Hematopoietic multipotent progenitor cell treated with erythropoietin and hydrocortisone succinate and interleukin-3 and kit ligand, for 8 days (in vitro differentiated cells): ENCODE measurements around the gene ENTPD2.
A peak's percentile ranks its signal among the peaks of the same experiment; 100 is the strongest.

ENCODE experiments used
- DNase-seq: peaks from one replicate; pipeline ENCODE4 v3.0.0-alpha.2; 2015

ENTPD2 gene

DNA sequence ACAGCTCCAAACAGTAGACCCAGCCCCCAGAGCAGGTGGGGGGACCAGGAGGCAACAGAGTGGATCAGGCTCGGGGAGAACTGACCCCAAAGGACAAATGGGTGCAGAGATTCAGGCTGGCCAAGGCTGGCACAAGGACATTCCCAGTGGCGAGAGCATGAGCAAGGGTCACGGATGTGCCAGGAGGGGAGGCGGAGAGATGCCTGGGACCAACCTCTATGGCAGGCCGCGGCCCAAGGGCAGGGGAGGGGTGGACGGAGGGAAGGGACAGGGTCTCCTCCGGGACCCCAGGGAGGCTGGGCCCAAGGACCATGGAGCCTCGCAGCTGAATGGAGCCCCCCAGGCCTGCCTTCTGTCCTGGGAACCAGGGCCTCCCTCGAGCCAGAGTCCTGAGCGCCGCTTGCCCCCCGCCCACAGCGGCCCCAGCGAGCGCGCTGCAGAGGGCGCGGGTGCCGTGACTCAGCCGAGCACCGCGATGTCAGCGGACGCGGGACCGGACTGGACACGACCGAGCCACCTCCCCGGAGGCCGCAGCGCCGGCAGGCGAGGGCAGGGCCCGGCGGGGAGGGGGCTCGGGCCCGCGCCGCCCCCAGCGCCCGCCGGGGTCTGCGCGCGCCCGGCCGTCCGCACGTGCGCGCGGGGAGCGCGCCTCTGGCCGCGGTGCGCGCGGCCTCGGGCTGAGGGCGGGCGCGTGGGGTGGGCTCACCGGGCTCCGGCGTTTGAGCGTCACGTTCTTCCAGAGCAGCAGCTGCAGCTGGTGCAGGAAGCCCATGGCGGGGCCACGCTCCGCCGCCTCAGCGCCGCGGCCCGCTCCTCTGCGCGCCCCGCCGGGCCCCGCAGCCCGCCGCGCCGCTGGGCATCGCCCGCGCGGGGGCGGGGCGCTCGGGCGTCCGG is 26.2 kb downstream of the ENTPD2 start, which contains the start of gene ABCA2:
TSS of gene ABCA2 (minus strand) at position 869 of the 894 bp plus-strand sequence. CDS start at position 772, 97 bp downstream.
- no peak for DNase-seq

DNA sequence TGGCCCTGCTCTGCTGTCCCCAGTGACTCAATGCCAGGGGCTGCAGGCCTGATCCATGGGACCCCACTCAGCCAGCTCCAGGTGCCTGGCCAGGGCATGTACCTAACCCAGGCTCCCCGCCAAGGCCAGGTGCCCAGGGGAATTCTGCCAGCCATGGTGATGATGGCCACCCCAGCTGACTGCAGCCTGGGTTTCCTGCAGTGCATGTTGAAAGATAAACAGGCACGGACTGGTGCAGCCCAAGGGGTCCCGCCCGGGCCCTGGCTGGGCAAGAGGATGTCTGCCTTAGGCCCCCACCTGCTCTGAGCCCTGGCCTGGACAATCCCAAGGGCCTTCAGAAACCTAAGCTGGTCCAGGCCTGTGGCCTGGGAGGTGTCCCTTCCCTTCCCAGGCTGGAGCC is 27.0 kb downstream of the ENTPD2 start:
- DNase-seq: no peak

DNA sequence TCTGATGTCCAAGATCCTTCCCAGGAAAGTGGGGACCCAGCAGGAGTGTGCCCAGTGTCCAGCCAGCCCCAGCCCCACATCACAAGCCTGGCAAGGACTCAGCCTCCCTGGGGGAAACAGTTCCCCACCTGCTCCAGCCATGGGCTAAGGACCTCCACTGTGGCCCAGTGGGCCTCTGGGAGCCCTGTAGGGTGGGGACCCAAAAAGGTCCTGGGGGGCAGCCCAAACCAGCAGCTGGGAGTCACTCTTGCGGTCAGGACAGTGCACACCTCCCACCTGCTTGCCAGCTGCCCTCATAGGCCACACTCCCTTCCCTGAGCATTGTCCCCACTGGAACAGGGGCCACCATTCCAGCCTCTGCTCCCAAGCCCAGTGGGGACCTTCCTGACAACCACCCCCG is 27.5 kb downstream of the ENTPD2 start:
- DNase-seq: no peak

DNA sequence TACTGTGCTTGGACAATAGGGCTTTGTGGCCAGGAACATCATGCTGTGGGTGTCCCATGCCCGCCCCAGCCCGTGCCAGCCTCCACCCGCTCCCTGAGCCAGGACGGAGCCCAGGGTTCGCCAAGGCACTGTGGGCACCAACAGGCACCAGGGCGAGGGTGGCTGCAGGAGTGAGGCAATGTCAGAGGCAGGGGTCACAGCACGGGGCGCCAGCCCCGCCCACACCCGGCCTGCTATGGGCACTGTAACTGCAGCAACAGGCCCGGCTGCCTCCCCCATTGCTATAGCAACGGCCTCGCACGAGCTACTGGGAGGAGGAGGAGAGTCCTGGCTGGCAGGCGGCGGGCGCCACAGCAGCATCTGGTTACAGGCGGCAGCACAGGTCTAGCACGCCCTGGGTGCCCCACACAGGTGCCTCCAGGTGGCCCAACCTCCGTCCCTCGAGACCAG is 28.3 kb downstream of the ENTPD2 start:
- no peak for DNase-seq

DNA sequence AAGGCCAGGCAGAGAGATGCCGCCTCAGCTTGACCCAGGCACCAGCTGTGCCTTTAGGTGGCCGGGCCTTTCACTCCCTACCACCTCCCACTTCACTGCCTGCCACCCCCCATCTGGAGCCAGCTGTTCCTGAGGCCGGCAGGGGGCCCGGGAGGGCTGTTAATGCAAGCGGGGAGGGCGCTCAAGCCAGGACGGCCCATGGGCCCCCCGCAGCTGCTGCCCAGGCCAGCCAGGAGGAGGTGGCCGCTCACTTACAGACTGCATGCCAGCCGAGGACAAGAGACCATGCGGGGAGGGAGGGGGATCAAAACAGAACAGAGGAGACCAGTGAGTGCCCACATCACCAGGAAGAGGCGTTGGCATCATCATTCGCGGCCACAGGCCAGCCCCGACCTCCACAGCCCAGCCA is 30.3 kb downstream of the ENTPD2 start:
- no peak for DNase-seq

DNA sequence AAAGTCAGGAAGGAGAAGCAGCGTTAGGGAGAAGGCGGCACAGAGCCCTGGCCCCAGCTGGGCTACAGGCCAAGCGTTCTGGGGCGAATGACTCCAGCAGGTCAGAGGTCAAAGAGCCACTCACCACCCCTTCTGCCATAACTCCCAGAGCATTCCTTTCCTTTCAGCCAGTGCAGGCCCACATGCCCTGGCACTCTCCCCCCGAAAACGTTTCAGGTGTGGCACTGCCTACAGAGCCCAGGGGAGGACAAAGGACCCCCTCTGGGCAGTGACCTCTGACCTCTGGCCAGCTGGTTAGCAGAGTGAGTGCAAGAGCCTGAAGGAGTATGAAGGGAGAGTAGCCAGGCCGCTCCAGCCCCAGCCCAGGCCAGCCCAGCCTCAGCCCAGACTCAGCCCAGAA is 30.7 kb downstream of the ENTPD2 start:
- DNase-seq: no peak

DNA sequence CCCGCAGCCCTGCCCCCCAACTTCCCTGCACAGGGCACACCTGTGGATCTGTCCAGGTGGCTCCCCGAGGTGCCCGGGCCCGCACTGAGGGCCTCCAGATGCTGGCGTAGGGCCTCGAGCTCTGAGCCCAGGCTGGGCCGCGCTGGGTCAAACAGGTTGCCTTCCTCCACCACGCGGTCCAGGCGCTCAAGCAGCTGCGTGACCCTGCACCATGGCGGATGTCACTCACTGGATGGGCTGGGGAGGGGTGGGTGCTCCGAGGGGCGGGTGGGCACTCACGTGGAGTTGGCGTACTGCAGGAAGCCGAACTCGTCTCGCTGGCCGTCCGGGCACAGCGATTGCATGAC is 31.2 kb downstream of the ENTPD2 start:
- DNase-seq: no peak

DNA sequence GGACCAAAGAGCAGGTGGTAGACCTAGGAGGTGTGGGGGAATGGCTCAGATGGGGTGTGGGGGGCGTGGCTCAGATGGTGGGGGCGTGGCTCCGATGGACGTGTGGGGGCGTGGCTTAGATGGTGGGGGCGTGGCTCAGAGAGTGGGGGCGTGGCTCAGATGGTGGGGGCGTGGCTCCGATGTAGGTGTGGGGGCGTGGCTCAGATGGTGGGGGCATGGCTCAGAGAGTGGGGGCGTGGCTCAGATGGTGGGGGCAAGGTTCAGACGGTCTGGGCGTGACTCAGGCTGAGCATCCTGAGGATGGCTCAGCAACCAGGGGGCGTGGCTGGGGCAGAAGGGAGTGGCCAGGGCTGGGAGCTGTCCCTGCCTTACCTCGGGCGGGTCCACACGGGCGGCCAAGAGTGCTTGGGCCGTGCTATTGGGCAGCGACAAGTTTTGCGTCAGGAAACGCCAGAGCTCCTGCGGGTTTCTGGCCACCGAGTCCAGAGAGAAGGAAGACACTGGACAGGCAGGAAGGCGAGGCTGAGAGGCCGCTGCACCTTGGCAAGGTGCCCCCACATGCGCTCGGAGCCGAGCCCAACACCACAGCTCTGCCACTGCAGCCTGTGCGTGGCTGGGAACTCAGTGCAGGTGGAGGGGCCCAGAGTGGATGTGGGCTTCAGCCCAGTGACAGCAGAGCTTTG is 31.7 kb downstream of the ENTPD2 start:
- peak; percentile 88 for DNase-seq

DNA sequence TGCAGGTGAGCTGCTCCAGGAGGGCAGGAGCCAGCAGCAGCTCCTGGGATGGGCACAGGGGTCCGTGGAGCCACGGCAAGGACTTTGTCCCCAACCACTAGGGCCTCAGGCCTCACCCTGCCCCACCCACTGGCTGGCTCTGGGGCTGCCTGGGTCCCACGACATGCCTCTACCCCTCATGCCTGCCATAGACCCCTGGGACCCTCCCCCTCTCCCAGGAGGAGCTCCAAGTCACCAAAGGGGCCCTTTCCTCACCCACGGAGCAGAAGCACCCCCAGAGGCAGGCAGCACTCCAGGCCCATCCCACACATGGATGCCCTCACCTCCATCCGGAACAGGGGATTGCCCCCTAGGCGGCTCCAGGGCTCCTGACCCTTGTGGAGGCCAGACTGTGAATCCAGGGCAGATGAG is 32.3 kb downstream of the ENTPD2 start:
- no peak for DNase-seq

DNA sequence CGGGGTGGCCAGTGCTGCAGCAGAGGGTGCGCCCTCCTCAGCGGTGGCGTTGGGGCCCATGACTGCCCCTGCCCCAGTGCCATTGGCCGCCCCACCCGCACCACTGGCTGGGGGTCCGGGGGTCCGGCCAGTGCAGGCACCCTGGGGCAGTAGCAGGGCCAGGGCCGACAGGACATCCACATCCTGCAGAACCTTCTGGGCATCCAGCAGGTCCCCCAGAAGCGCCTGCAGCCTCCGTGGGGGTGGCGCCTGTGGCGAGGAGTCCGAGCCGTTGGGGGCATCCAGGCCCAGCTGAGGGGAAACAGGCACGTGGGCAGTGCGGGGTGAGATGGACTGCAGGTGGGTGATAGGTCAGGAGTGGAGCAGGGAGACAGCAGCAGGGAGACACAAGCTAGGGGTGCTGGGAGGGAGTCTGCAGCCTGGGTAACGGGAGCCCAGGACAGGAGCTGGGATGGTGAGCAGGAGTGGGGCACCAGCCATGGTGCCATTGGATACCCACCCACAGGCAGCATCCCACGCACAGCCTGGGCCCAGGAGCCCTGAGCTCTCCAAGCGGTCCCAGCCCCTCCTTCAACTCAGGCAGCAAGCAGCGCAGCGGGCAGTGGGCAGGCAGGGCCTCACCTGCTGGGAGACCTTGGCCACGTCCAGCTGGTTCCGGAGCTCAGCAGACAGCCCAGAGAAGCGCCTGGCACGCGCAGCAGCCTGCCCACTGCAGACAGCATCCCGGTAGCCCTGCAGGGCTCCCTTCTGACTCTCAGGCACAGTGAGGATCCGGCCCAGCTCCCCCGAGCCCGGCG is 32.9 kb downstream of the ENTPD2 start:
- no peak for DNase-seq

DNA sequence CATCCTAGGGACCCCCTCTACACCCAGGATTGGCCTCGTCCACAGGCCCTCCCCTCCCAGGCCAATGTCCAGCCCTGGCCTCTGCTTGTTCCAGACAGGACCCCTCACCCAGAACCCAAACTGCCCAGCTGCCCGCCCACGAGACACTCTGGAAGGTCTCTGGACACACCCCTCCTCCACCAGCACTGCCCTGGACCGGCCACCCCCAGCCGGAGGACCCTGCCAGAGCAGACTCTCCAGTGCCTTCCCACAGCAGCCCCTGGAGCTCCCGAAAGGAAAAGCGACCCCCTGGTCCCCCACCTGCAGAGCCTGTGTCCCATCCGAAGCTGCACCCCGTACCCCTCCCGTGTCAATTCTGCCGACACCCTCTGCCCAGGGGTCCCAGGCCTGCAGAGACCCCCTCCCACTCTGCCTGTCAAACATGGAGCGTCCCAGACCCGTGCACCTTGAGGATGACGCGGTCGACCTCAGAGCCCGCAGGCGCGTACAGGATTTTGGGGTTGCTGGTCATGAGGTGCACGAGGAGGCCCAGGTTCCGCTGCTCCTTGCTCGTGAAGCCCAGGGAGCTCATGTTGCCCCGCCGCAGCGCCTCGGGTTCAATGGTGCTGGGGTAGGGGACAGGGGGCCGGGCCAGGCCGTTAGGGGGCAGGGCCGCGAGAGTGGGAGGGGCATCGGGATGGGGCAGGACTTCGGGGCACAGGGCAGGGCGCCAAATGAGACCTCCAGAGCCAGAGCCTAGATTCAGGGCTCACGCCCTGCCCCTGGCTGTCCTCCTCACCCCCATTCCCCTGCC is 33.8 kb downstream of the ENTPD2 start:
- DNase-seq: no peak

DNA sequence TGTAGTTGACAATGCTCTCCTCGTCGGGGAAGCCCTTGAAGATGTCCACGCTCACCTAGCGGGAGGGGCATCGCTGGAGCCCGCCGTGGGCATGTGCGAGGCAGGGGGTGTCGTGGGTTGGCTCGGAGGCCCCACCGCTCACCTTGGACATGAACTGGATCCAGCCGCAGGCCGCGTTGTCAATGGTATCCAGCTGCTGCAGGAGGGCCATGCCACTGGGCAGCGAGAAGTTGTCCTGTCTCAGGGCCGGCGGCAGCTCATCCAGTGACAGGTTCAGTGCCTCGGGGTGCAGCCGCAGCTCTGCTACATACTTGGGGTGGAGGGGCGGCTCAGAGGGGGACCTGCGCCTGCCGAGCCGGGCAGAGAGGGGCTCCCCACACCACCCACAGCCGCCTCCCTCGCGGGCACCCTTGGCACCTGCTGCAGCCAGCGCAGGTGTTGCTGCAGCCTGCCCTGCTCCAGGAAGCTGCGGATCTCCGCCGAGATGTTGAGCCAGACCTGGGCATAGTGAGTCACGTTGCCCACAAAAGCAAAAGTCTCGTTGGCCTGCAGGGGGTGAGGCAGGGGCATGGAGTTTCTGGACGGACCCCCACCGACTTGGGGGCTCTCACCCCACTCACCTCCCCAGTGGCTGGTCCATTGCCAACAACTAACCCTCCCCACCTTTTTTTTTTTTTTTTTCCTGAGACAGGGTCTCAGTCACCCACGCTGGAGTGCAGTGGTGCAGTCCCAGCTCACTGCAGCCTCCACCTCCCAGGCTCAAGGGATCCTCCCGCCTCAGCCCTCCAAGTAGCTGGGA is 34.9 kb downstream of the ENTPD2 start:
- no peak for DNase-seq

DNA sequence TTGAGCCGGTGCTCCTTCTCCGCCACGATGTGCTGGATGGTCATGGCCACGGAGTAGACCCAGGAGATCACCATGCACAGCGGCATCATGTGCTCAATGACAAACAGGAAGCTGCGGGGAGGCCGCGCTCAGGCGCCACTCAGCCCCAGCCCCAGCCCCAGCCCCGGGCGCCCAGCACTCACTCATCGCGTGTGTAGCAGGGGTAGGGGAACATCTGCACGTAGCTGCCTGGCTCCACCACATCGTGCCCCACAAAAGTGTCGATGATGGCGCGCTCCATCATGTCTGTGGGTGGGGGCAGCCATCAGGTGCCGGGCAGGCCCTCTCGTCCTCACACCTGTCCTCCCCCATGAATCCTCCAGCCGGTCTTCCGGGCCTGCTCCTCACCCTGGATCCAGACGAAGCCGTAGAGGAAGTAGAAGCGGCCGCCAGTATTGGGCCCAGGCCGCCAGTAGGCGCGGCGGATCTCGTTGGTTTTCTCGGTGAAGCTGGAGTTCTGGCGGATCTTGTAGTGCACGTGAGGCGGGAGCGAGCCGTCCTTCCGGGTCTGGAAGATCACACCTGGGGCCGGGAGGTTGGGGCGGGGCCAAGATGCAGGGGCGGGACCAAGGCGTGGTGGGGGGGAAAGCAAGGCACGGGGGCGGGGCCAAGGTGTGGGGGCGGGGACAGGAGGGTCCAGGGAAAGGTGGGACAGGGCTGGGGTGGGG is 35.9 kb downstream of the ENTPD2 start:
- no peak for DNase-seq

DNA sequence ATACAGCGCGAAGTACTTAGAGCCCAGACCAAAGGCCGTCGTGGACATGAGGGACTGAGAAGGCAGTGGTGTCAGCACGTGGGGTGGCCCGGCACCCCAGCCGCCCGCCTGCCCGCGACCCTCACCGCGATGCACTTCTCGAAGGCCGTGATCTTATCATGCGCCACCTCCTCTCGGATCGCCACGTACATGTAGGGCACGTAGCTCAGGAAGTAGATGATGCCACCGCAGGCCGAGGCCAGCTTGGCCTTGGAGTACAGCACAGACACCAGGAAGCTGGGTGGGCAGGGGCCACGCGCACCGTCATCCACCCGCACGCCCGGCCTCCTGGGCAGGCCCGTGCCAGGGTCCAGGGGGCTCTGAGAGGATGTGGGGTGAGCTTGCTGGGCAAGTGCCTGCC is 36.8 kb downstream of the ENTPD2 start:
- DNase-seq: no peak

DNA sequence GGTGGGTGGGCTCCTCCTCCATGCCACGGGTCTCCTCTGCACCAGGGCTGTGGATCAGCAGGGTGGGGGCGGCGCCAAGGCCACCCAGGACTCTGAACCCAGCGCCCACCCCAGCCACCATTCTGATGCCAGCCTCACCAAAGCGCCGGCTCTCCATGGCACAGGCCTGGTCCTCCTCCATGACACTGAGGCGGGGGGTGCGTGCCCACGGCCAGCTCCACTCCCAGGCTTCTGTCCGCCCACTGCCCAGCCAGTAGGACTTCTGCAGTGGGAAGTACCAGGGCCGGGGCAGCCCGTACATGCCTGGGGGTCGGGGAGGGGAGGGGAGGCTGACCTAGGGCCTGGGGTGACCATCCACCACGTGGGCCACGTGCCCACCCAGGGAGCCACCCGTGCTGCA is 37.4 kb downstream of the ENTPD2 start:
- no peak for DNase-seq

DNA sequence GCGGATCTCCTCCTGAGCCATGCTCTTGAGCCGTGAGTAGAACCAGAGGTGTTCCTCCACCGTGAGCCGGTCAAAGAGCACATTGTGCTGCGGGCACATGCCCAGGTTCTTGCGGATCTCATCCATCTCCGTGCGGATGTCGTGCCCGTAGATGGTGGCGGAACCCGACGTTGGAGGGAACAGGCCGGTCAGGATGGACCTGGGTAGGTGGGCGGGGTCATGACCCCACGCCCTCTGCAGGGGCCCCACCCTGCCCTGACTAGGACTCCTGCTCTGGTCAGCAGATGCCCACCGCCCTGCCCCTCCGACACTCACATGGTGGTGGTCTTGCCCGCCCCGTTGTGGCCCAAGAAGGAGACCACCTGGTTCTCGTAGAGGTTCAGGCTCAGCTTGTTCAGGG is 37.9 kb downstream of the ENTPD2 start:
- no peak for DNase-seq

DNA sequence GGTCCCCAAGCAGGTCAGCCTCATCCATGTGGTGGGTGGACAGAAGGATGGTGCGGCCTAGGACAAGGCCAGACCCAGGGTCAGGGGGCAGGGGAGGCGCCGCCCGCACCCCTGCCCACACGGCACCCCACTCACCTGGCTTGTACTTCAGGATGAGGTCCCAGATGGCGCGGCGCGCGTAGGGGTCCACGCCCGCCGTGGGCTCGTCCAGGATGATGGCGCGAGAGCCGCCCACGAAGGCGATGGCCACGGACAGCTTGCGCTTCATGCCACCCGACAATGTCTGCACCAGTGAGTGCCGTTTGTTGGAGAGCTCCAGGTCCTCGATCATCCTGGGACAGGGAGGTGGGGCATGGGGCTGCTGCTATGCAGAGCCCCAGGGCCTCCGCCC is 38.3 kb downstream of the ENTPD2 start:
- DNase-seq: no peak

DNA sequence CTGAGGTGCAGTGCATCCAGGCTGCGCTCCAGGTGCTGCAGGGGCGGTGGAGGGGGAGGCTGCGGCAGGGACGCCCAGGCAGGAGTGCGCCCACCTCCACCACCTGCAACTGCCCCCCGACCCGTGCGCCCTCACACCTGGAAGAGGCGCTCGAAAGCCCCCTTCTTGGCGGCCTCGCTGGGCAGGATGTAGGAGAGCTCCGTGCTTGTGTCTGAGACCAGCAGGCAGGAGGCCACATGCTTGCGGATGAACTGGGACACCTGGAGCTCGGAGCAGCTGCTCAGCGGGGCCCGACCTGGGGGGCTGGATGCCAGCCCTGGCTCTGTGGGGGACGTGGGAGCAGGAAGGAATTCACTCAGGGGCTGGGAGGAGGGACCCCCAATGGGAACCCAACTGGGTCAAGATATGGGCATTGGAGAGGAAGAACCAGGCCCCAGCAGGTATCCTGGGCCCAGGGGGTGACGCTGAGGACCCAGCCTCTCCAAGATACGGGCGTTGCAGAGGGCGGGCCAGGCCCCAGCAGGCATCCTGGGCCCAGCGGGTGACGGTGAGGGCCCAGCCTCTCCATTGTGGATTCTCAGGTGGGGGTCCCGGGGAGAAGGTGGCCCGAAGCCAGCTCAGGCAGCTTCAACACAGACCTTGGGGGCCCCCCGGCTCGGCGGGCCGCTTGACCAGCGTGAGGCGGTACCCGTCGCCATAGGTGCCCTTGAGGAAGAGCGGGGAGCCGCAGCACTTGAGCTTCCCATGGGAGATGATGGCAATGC is 38.9 kb downstream of the ENTPD2 start:
- no peak for DNase-seq

DNA sequence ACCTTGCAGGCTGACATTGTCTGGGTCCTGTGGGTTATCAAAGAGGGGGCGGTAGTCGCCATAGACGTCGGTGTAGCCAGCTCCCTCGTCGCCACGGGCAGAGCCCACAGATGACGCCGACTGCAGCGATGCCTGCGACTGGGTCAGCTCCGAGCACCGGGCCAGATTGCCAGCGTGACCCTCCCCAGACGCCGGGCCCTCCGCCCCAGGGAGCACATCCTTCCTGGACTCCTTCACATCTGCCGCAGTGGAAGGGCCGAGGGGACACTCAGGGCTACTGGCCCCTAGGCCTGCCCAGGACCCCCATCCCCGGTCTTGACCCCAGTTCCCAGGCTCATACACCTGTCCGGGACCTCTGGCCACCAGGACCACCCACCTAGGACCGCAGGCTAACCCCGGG is 39.7 kb downstream of the ENTPD2 start:
- DNase-seq: no peak

DNA sequence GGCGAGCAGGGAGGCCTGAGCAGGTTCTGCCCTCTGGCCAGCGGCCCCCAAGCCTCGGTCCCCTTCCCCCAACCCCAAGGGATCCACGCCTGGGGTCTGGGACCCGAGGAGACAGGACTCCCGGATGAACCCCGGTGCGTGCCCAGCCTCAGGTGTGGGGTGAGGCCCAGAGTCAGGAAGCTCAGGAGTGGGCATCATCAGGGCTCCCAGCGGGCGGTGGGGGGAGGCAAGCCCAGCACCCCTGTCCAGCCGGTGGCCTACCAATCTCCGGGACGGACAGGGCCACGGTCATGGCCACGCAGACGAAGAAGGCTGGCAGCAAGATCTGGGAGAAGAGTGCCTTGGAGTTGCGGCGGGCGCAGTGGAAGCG is 40.3 kb downstream of the ENTPD2 start:
- no peak for DNase-seq
